Bone marrow (tissue), 2 donors: ENCODE results near the gene MYO1A.
"Not testable (repeated sequence)": the region's sequence is repeated elsewhere in the genome, so short reads cannot be mapped to it uniquely, and the experiment has no call there.

Experiments used
- DNase-seq, 2 donors: peaks; one replicate each; lab custom pipeline; 2025; lab: John Stamatoyannopoulos, UW

The MYO1A gene

GRCh38 chr12:57087010-57087690 lies 37.2 kb upstream of the MYO1A start:
- DNase-seq, result peak; percentile 79

GRCh38 chr12:57086493-57087009 lies 36.6 kb upstream of the MYO1A start:
- peak in 1 of 2 donors; percentile 44 for DNase-seq

- no peak for DNase-seq
Measured at GRCh38 chr12:57085999-57086492, 36.1 kb upstream of the MYO1A start.

GRCh38 chr12:57080855-57081254 lies 30.9 kb upstream of the MYO1A start:
- DNase-seq, result no peak

- no peak for DNase-seq
Measured at GRCh38 chr12:57079821-57080220, 29.9 kb upstream of the MYO1A start.

- DNase-seq, result peak; percentile 74 to 100
Measured at GRCh38 chr12:57078519-57079404, 28.8 kb upstream of the MYO1A start, which contains the start of gene NEMP1. TSS of gene NEMP1 (minus strand) at chr12:57078791. CDS start at chr12:57078745, 46 bp downstream.

- DNase-seq, result not testable (repeated sequence)
Measured at GRCh38 chr12:57073566-57074450, 23.9 kb upstream of the MYO1A start.

GRCh38 chr12:57072661-57073060 lies 22.7 kb upstream of the MYO1A start:
- no peak for DNase-seq

- DNase-seq, result peak in 1 of 2 donors; percentile 84
Measured at GRCh38 chr12:57069523-57069922, 19.6 kb upstream of the MYO1A start.

- no peak for DNase-seq
Measured at GRCh38 chr12:57066245-57066644, 16.3 kb upstream of the MYO1A start.

GRCh38 chr12:57063991-57064685 lies 14.2 kb upstream of the MYO1A start:
- DNase-seq, result peak in 1 of 2 donors; percentile 4

- no peak for DNase-seq
Measured at GRCh38 chr12:57058454-57058853, 8.5 kb upstream of the MYO1A start.

GRCh38 chr12:57057067-57057751 lies 7.3 kb upstream of the MYO1A start:
- no peak for DNase-seq

GRCh38 chr12:57055824-57056223 lies 5.9 kb upstream of the MYO1A start:
- DNase-seq, result no peak

GRCh38 chr12:57053901-57054300 lies 4.0 kb upstream of the MYO1A start:
- DNase-seq, result not testable (repeated sequence)

GRCh38 chr12:57053146-57053545 lies 3.2 kb upstream of the MYO1A start:
- DNase-seq, result not testable (repeated sequence)

- no peak for DNase-seq
Measured at GRCh38 chr12:57051011-57051410, 1.1 kb upstream of the MYO1A start.

GRCh38 chr12:57049119-57049446 lies 846 bp downstream of the MYO1A start:
- no peak for DNase-seq

- DNase-seq, result no peak
Measured at GRCh38 chr12:57048423-57049118, 1.4 kb downstream of the MYO1A start.

- DNase-seq, result no peak
Measured at GRCh38 chr12:57047981-57048380, 1.9 kb downstream of the MYO1A start.
